ENCODE data around the gene VCX3A.

- TF ChIP-seq POLR2A (IDR thresholded peaks at IDR 0.05) (no peak), CTCF (IDR thresholded peaks at IDR 0.05) (no peak)
Measured at GRCh38 chrX:6574762-6575161, 39.8 kb upstream of the VCX3A start.

All from vagina (tissue), 2 donors.